Upper lobe of left lung (tissue), 6 donors: ENCODE measurements around the gene PHKG1. TPM values are rescaled to one million over a fixed set of nuclear protein-coding genes. Genes with fewer than 3 reads are reported as not detected.
"Not testable (repeated sequence)": the region's sequence is repeated elsewhere in the genome, so short reads cannot be mapped to it uniquely, and the experiment has no call there.

Source experiments
- ATAC-seq, 2 donors: fragments of 200-7000 bp; cut with Tn5 transposase; one replicate each; pipeline ENCODE4 v1.9.1; 2022; ENCODE audit warnings: mild to moderate bottlenecking in 2 of 2, moderate library complexity in 2 of 2; ENCODE audit not compliant: low FRiP score in 2 of 2
- DNase-seq, 2 donors: peaks; one replicate each; pipeline ENCODE4 v3.0.0-alpha.2; 2019 to 2020
- H3K27ac ChIP-seq, 4 donors: fragments of 200-600 bp; sonication (generic); one replicate each; pipeline ENCODE4 v1.5.1; 2016 to 2019
- H3K27me3 ChIP-seq, 4 donors: fragments of 200-600 bp; sonication (generic); one replicate each; pipeline ENCODE4 v1.5.1; 2017 to 2019
- H3K36me3 ChIP-seq, 4 donors: fragments of 200-600 bp; sonication (generic); one replicate each; pipeline ENCODE4 v1.5.1; 2016 to 2019
- H3K4me1 ChIP-seq, 4 donors: fragments of 200-600 bp; sonication (generic); one replicate each; pipeline ENCODE4 v1.5.1; 2018 to 2019
- H3K4me3 ChIP-seq, 4 donors: fragments of 200-600 bp; sonication (generic); one replicate each; pipeline ENCODE4 v1.5.1; 2017 to 2019; ENCODE audit warnings: mild to moderate bottlenecking in 2 of 4, moderate library complexity in 1 of 4
- H3K9me3 ChIP-seq, 4 donors: fragments of 200-600 bp; sonication (generic); one replicate each; pipeline ENCODE4 v1.5.1; 2018 to 2019
- CTCF ChIP-seq, 6 experiments: fragments of 450-650 bp in 4 of 6; fragments of 200-600 bp in 2 of 6; sonication (generic) in 2 of 6; IDR thresholded peaks; one replicate each; pipeline ENCODE4 v1.5.1; 2016 to 2019; ENCODE audit warnings: antibody characterized with exemption in 6 of 6
- EP300 ChIP-seq, 4 donors: sonication (generic); formaldehyde crosslinking; IDR thresholded peaks; one replicate each; pipeline ENCODE4 v1.5.1; 2017; ENCODE audit warnings: antibody characterized with exemption in 4 of 4, control low read depth in 2 of 4
- POLR2A ChIP-seq, 4 donors: fragments of 450-650 bp; IDR thresholded peaks; one replicate each; pipeline ENCODE4 v1.5.1; 2016 to 2017; ENCODE audit warnings: antibody characterized with exemption in 4 of 4, mild to moderate bottlenecking in 2 of 4
- POLR2AphosphoS5 ChIP-seq, 2 donors: sonication (generic); formaldehyde crosslinking; IDR thresholded peaks; one replicate each; pipeline ENCODE4 v1.5.1; 2017; ENCODE audit warnings: antibody characterized with exemption in 2 of 2
- WGBS, 2 donors: methylation state at CpG; one replicate each; pipeline ENCODE4 v1.1.5; 2017 to 2018; 5-methylcytosine and 5-hydroxymethylcytosine counted together
- total RNA-seq, 6 donors: library from RNA; depleted of rRNA in 4 of 6; stranded (reverse); fragments of >200 nt in 4 of 6; gene quantifications; one replicate each; pipeline versions ENCODE4 v1.1.0 to v1.2.1, GENCODE V29; 2016 to 2021
- donor health status: DM: no; HTN: no; CAD: no; lungs with moderate emphysema.
- donor health status: DM: no; HTN: yes; CAD: no; lungs with severe emphysema.

The PHKG1 gene
- total RNA-seq, 6 donors from 2014 or later: 0.30 to 2.4 (median 0.60) TPM; not detected in 1

GRCh38 chr7:56083150-56083785, 9.5 kb downstream of the PHKG1 start:
- 66 to 75% methylated on average over 9 to 13 of the region's 13 CpGs for WGBS, 2 donors
- peaks cover 2 to 33% (median 19%) of the 10 kb centered on the region in 4 donors for H3K36me3 ChIP-seq
- peaks cover 0 to 10% (median 9%) of the 10 kb centered on the region in 4 donors for H3K4me1 ChIP-seq
- no peak for TF ChIP-seq CTCF (IDR thresholded peaks at IDR 0.05)
- no peak for TF ChIP-seq EP300 (IDR thresholded peaks at IDR 0.05)
- no peak for TF ChIP-seq POLR2A (IDR thresholded peaks at IDR 0.05)
- TF ChIP-seq POLR2AphosphoS5 (IDR thresholded peaks at IDR 0.05): no peak
- H3K4me3 ChIP-seq: no peak overlapping the region
- H3K9me3 ChIP-seq: no peaks in the 10 kb centered on the region
- DNase-seq (no peak), ATAC-seq (no peak)
- H3K27ac ChIP-seq: no peak overlapping the region
- no peaks in the 10 kb centered on the region for H3K27me3 ChIP-seq

GRCh38 chr7:56081626-56082340, 11.0 kb downstream of the PHKG1 start:
- 91 to 95% methylated on average over 11 to 27 of the region's 29 CpGs for WGBS, 2 donors
- no peaks in the 10 kb centered on the region for H3K9me3 ChIP-seq
- peaks cover 0 to 10% (median 9%) of the 10 kb centered on the region in 4 donors for H3K4me1 ChIP-seq
- H3K36me3 ChIP-seq: peaks cover 3 to 34% (median 26%) of the 10 kb centered on the region in 4 donors
- no peak overlapping the region for H3K4me3 ChIP-seq
- no peaks in the 10 kb centered on the region for H3K27me3 ChIP-seq
- TF ChIP-seq CTCF (IDR thresholded peaks at IDR 0.05): no peak
- no peak for TF ChIP-seq EP300 (IDR thresholded peaks at IDR 0.05)
- no peak for TF ChIP-seq POLR2A (IDR thresholded peaks at IDR 0.05)
- TF ChIP-seq POLR2AphosphoS5 (IDR thresholded peaks at IDR 0.05): no peak
- ATAC-seq (no peak), DNase-seq (peak in 1 of 2 donors; percentile 69)
- no peak overlapping the region for H3K27ac ChIP-seq

- ATAC-seq, H3K27me3 ChIP-seq, H3K9me3 ChIP-seq, H3K4me3 ChIP-seq, DNase-seq, H3K27ac ChIP-seq: not testable (repeated sequence)
- peaks cover 0 to 10% (median 9%) of the 10 kb centered on the region in 4 donors for H3K4me1 ChIP-seq
- peaks cover 3 to 36% (median 25%) of the 10 kb centered on the region in 4 donors for H3K36me3 ChIP-seq
- WGBS, 2 donors: 94 to 95% methylated on average over 5 to 28 of the region's 28 CpGs
Measured at GRCh38 chr7:56080726-56081435, 11.9 kb downstream of the PHKG1 start.

- 53 to 57% methylated on average over 11 to 12 of the region's 12 CpGs for WGBS, 2 donors
- H3K27ac ChIP-seq: peak overlapping the region; percentile 32 to 52 (median 46)
- TF ChIP-seq POLR2AphosphoS5 (IDR thresholded peaks at IDR 0.05) (peak in 1 of 2 donors; percentile 33), EP300 (IDR thresholded peaks at IDR 0.05) (no peak), POLR2A (IDR thresholded peaks at IDR 0.05) (no peak), CTCF (IDR thresholded peaks at IDR 0.05) (peak; percentile 37 to 53 (median 44))
- peaks cover 1 to 12% (median 9%) of the 10 kb centered on the region in 4 donors for H3K4me1 ChIP-seq
- H3K9me3 ChIP-seq: no peaks in the 10 kb centered on the region
- peaks cover 3 to 36% (median 25%) of the 10 kb centered on the region in 4 donors for H3K36me3 ChIP-seq
- DNase-seq: peak; percentile 34 to 88
- no peak overlapping the region for H3K4me3 ChIP-seq
- peak; percentile 23 to 48 for ATAC-seq
- no peaks in the 10 kb centered on the region for H3K27me3 ChIP-seq
Measured at GRCh38 chr7:56079450-56080185, 13.1 kb downstream of the PHKG1 start.
